ENCODE data around the gene RETN.

The RETN gene

DNA sequence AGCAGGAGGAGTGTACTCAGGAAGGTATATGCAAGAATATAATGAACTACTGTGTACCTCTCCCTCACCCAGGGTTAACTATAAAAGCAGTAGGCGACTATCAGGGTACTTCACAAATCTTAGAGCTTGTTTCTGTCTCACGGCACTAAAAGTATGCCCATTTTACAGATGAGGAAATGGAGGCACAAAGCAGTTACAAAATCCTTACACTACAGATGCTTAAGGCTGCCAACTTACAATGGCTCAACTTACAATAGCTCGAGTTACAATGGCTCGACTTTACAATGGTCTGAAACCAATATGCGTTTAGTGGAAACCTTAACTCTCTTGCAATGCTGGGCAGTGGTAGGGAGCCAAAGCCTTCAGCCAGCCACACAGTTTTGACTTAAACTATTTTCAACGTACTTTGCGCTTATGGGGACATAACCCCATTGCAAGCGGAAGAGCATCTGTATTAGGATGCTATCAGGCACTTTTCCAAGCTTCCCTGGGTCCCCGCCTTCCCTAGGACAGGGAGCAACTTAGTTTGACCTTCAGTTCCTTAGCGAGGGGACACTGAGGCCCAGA, 29.0 kb downstream of the RETN start:
- no peaks in the 10 kb centered on the region for H3K9me3 ChIP-seq (ENCODE audit: insufficient read depth, low read depth, low read length)
- no peaks in the 10 kb centered on the region for H3K36me3 ChIP-seq (ENCODE audit: insufficient read depth, low read depth, low read length)
- no peak overlapping the region for H3K4me3 ChIP-seq (ENCODE audit: low read length)
- H3K9ac ChIP-seq (ENCODE audit: low read depth, low read length): no peak overlapping the region
- peaks cover 8% of the 10 kb centered on the region for H3K27me3 ChIP-seq (ENCODE audit: insufficient read depth, low read length)
- no peak overlapping the region for H3K27ac ChIP-seq (ENCODE audit: low read length)
- no peaks in the 10 kb centered on the region; the same call in 1 of the 2 replicates for H3K4me1 ChIP-seq (ENCODE audit: insufficient read depth, low read length)

DNA sequence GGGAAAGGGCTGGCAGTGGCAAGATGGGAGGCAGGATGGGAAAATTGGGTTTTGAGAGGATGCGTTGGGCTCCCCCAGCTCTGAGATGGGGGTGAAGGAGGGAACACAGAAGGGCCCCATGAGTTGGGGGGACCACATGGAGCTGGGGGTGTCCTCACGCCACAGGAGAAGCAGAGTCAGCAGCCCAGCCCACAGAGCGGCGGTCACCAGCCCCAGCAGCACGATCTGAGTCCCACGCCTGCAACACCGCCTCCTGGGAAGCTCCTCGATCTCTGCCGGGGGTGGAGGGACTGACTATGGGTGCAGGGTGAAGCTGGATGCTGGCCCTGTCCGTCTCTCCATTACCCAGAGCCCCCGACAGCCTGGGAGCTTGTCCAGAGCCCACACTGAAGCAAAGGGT, 29.7 kb downstream of the RETN start:
- Histone ChIP-seq H3K4me1 (ENCODE audit: insufficient read depth, low read length) (no peaks in the 10 kb centered on the region; the same call in 1 of the 2 replicates), H3K4me3 (ENCODE audit: low read length) (no peak overlapping the region), H3K9me3 (ENCODE audit: insufficient read depth, low read depth, low read length) (no peaks in the 10 kb centered on the region), H3K27ac (ENCODE audit: low read length) (no peak overlapping the region), H3K27me3 (ENCODE audit: insufficient read depth, low read length) (peaks cover 8% of the 10 kb centered on the region), H3K9ac (ENCODE audit: low read depth, low read length) (no peak overlapping the region), H3K36me3 (ENCODE audit: insufficient read depth, low read depth, low read length) (no peaks in the 10 kb centered on the region)

DNA sequence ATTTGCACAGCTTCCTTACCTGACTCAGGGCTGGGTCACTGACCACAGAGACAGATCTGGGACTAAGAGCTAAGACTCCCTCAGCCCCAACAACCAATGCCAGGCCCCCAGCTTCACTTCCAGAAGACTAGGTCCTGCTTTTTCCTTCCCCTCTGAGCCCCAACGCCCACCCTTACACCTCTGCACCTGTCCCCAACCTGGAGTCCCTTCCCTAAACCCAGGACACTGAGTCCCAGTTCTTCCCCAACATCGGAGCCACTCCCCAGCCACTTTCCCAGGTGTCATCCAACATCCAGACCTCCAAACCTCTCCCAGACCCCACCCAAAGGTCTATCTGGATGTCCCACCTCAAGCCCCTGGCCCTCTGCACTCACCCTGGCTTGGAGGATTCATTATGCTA, 30.2 kb downstream of the RETN start:
- Histone ChIP-seq H3K27me3 (ENCODE audit: insufficient read depth, low read length) (peaks cover 8% of the 10 kb centered on the region), H3K27ac (ENCODE audit: low read length) (no peak overlapping the region), H3K36me3 (ENCODE audit: insufficient read depth, low read depth, low read length) (no peaks in the 10 kb centered on the region), H3K4me1 (ENCODE audit: insufficient read depth, low read length) (no peaks in the 10 kb centered on the region; the same call in 1 of the 2 replicates), H3K4me3 (ENCODE audit: low read length) (no peak overlapping the region), H3K9me3 (ENCODE audit: insufficient read depth, low read depth, low read length) (no peaks in the 10 kb centered on the region), H3K9ac (ENCODE audit: low read depth, low read length) (no peak overlapping the region)

DNA sequence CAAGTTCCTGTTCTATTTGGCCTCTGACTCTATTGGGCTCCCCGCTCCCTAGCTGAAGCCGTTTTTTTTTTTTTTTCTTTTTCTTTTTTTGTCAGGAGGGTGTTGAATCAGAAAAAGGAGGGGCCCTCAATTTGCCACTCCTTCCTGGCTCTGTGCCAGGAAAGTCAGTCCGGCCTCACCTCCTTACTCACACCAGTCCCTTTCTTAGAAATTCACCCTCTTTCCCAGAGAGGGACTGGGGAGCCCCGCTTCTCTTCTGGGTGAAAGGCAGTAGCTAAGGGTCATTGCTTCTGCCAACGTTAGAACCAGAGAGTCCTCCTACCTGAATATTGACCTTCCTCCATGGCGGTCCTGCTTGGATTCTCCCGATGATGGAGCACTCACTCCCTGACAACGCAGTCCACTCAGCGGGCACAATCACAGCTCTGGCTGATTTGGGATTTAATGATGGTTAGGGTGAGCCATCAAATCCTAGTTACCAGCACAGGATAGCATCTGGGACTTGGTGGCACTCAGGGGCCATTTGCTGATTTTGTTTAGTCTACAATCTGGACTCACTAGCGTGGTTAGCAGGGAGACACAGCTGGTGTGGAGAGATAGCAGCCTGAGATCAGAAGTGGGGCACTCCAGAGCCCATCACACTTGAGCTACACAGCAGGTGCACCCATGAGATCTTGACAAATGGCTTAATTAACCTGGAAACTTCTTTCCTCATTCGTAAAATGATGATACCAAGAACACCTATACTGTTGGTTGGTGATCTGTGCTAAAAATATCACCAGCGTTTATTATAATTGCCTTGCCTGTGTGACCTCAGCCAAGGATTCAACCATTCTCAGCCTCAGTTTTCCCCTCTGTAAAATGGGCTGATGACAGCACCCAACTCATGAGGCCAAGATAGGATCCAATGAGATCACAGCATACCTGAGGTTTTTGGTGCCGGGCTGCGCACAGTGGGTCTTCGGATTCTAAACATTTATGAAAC, 30.9 kb downstream of the RETN start:
- peaks cover 8% of the 10 kb centered on the region for H3K27me3 ChIP-seq (ENCODE audit: insufficient read depth, low read length)
- H3K4me3 ChIP-seq (ENCODE audit: low read length): no peak overlapping the region
- no peaks in the 10 kb centered on the region for H3K9me3 ChIP-seq (ENCODE audit: insufficient read depth, low read depth, low read length)
- no peak overlapping the region for H3K27ac ChIP-seq (ENCODE audit: low read length)
- H3K4me1 ChIP-seq (ENCODE audit: insufficient read depth, low read length): no peaks in the 10 kb centered on the region; the same call in 1 of the 2 replicates
- H3K36me3 ChIP-seq (ENCODE audit: insufficient read depth, low read depth, low read length): no peaks in the 10 kb centered on the region
- no peak overlapping the region for H3K9ac ChIP-seq (ENCODE audit: low read depth, low read length)

DNA sequence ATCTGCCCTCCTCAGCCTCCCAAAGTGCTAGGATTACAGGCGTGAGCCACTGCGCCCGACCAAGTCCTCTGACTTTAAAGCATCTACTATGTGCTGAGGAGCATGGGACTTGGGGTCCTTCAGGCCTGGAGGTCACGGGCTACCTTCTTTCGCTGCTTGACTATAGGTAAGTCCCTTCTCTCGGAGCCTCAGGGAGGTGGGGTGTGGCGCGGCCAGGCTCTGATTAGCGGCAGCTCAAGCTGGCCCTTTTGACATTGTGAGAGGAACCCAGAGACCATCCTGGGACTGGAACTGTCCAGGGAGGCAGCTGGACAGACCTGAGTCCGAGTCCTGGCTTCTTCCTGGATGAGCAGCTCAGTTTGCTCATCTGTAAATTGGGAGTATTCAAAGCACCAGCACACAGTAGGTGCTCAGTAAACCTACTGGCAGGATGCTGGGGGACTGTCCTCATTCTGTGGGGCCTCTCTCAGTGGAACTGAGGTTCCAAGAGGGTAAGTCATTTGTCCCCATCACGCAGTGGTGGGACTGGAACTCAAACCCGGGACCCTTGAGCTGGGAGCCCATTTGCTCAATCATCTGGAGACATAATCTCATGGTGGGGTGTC, 32.3 kb downstream of the RETN start:
- no peaks in the 10 kb centered on the region for H3K9me3 ChIP-seq (ENCODE audit: insufficient read depth, low read depth, low read length)
- no peak overlapping the region for H3K9ac ChIP-seq (ENCODE audit: low read depth, low read length)
- no peaks in the 10 kb centered on the region for H3K36me3 ChIP-seq (ENCODE audit: insufficient read depth, low read depth, low read length)
- no peak overlapping the region for H3K4me3 ChIP-seq (ENCODE audit: low read length)
- peaks cover 8% of the 10 kb centered on the region for H3K27me3 ChIP-seq (ENCODE audit: insufficient read depth, low read length)
- H3K4me1 ChIP-seq (ENCODE audit: insufficient read depth, low read length): no peaks in the 10 kb centered on the region; the same call in 1 of the 2 replicates
- H3K27ac ChIP-seq (ENCODE audit: low read length): no peak overlapping the region

DNA sequence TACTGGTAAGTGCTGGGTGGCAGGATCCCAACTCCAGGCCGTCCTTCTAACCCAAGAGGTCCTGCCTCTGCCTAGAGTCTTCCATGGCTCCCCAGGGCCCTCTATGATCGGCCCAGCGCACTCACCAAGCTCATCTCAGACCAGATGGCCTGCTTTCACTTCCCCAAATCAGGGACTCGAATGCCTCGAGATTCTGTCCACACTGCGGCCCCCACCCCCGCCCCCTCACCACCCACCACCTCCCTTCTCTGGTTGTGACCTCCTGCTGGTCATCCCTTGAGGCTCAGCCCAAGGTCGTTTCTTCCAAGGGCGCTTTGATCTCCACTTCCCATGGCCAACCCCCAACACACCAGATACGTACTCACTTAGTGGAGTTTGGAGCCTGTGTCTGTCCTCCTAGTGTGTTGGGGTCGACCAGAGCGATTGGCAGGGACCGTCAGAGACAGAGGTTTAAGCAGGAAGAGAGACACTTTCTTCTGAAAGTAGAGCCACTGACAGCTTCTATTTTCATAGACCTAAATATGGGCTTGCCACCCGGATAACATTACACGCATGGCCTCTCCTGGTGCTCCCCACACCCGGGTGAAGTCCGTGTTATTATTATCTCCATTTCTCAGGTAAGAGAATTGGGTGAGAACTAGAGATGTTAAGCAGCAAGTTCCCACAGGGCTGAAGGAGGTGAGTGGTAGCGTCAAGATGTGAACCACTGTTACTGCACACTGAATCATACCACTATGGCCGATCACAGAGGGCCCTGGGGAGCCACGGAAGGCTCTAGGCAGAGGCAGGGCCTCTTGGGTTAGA, 33.0 kb downstream of the RETN start, which contains the start of gene FCER2:
Gene FCER2, minus strand, starts transcription at position 478 of the 804 bp plus-strand sequence. CDS start 2,371 bp downstream, outside the sequence.
- no peaks in the 10 kb centered on the region; the same call in 1 of the 2 replicates for H3K4me1 ChIP-seq (ENCODE audit: insufficient read depth, low read length)
- H3K36me3 ChIP-seq (ENCODE audit: insufficient read depth, low read depth, low read length): no peaks in the 10 kb centered on the region
- H3K27ac ChIP-seq (ENCODE audit: low read length): no peak within 1 kb of the TSS
- H3K9ac ChIP-seq (ENCODE audit: low read depth, low read length): no peak within 1 kb of the TSS
- no peak within 1 kb of the TSS for H3K4me3 ChIP-seq (ENCODE audit: low read length)
- peaks cover 8% of the 10 kb centered on the region for H3K27me3 ChIP-seq (ENCODE audit: insufficient read depth, low read length)
- no peaks in the 10 kb centered on the region for H3K9me3 ChIP-seq (ENCODE audit: insufficient read depth, low read depth, low read length)

DNA sequence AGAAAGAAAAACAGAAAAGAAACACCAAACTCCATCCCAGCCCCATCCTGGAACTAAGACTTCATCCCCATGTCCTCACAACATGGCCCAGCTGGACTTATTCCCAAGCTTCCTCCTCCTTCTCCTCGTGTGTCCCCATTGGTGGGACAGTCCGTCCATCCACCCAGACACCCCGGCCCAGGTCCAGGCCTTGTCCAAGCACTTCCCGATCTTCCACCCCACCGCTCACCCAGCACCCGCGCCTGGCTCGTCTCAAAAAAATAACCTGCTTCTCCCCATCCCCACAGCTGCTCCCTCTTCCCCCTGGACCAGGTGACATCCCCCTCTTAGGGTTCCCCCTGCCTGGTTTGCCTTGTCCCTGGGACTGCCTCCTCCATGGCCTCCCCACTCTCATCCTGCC, 34.5 kb downstream of the RETN start:
- H3K9ac ChIP-seq (ENCODE audit: low read depth, low read length): no peak overlapping the region
- no peak overlapping the region for H3K4me3 ChIP-seq (ENCODE audit: low read length)
- H3K36me3 ChIP-seq (ENCODE audit: insufficient read depth, low read depth, low read length): no peaks in the 10 kb centered on the region
- H3K4me1 ChIP-seq (ENCODE audit: insufficient read depth, low read length): no peaks in the 10 kb centered on the region
- H3K27me3 ChIP-seq (ENCODE audit: insufficient read depth, low read length): no peaks in the 10 kb centered on the region
- no peak overlapping the region for H3K27ac ChIP-seq (ENCODE audit: low read length)
- H3K9me3 ChIP-seq (ENCODE audit: insufficient read depth, low read depth, low read length): no peaks in the 10 kb centered on the region

DNA sequence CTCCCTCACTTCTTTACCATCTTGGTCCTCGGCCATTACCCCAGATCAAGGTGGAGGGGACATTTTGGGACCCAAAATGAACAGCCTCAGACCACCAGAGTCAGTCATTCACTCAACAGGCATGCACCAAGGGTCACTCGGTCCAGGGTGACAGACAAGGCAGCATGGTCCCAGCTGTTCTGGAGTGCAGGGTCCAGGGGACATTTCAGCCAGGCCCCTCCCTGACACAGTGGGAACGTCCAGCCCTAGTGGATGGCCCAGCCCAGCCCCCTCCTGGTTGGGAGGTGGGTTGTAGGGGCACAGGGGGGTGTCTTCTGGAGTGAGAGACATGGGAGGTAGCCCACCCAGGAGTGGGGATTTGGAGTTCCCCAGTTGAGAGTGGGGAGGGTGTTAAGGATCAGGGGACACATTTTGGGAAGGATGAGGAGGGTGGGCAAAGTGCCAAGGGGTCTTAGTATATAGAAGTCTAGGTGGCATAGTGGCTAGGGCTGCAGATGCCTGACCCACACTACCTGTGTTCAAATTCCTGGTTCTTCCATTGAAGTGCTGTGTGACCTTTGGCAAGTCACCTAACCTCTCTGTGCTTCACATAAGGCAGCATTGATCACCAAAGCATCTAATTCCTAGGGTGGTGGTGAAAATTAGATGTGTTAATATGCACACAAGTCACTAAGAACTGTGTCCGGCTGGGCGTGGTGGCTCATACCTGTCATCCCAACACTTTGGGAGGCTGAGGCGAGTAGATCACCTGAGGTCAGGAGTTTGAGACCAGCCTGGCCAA, 35.6 kb downstream of the RETN start:
- Histone ChIP-seq H3K4me1 (ENCODE audit: insufficient read depth, low read length) (no peaks in the 10 kb centered on the region), H3K4me3 (ENCODE audit: low read length) (no peak overlapping the region), H3K36me3 (ENCODE audit: insufficient read depth, low read depth, low read length) (no peaks in the 10 kb centered on the region), H3K27ac (ENCODE audit: low read length) (no peak overlapping the region), H3K9ac (ENCODE audit: low read depth, low read length) (no peak overlapping the region), H3K9me3 (ENCODE audit: insufficient read depth, low read depth, low read length) (no peaks in the 10 kb centered on the region), H3K27me3 (ENCODE audit: insufficient read depth, low read length) (no peaks in the 10 kb centered on the region)

DNA sequence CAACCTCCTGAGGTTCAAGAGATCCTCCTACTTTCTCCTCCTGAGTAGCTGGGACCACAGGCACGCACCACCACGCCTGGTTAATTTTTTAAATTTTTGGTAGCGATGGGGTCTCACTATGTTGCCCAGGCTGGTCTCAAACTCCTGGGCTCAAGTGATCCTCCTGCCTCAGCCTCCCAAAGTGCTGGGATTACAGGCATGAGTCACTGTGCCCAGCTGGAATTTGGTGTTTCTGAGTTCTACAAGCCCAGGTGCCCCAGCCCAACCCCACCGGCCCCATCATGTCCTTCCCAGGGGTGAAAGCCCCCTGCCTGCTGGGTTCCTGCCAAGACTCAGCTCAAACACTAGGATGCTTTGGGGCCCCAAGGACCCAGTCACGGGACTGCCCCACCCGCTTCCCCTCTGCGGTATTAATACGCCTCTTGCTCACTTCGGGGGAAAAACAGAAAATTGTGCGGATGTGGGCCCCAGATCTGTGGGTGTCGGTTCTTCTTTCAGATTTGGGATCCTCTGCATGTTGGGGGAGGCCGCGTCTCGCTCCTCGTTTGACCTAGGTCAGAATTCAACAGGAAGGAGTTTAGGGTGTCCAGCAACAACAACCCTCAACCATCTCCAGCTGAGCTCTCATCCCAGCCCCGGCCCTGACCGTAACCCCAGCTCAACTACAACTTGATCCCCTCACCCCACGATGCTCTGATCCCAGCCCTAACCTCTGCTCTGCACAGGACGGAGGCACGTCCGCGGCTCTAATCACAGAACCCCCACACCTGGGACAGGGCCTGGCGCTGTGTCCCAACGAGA, 36.7 kb downstream of the RETN start:
- no peaks in the 10 kb centered on the region for H3K9me3 ChIP-seq (ENCODE audit: insufficient read depth, low read depth, low read length)

DNA sequence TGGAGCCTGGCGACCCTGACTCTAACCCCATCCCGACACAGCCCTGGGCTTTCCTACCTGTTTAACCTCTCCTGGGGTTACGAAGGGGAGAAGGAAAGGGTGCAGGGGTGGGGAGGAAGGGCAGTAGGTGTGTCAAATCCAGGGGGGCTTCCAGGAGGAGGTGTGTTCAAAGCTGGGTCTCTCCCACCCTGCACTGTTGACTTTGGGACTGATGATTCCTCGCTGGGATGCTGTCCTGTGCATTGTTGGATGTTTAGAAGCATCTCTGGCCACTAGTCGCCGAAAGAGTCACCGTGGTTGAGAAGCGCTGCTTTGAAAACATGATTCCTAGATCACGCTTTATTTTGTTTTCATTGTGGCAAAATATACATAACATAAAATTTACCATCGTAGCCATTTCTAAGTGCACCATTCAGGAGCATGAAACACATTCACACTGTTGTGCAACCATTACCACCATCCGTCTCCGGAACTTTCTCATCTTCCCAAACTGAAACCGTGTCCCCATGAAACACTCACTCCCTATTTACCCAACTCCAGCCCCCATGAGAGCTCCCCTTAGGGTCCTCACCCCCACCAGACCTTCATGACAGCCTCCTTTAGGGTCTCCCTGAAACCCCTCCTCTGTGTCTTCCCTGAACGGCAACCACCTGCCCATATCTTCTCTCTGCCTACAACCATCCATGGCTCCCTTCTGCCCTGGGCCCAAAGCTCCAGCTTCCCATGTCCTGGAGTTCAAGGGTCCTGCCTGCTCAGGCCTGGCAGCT, 37.5 kb downstream of the RETN start:
- H3K4me3 ChIP-seq (ENCODE audit: low read length): no peak overlapping the region
- H3K9me3 ChIP-seq (ENCODE audit: insufficient read depth, low read depth, low read length): no peaks in the 10 kb centered on the region
- H3K36me3 ChIP-seq (ENCODE audit: insufficient read depth, low read depth, low read length): no peaks in the 10 kb centered on the region
- H3K4me1 ChIP-seq (ENCODE audit: insufficient read depth, low read length): no peaks in the 10 kb centered on the region
- no peaks in the 10 kb centered on the region for H3K27me3 ChIP-seq (ENCODE audit: insufficient read depth, low read length)
- no peak overlapping the region for H3K9ac ChIP-seq (ENCODE audit: low read depth, low read length)
- H3K27ac ChIP-seq (ENCODE audit: low read length): no peak overlapping the region

More for the DNA sequence above, 36.7 kb downstream of the RETN start:
- H3K4me3 ChIP-seq (ENCODE audit: low read length): no peak overlapping the region
- H3K36me3 ChIP-seq (ENCODE audit: insufficient read depth, low read depth, low read length): no peaks in the 10 kb centered on the region
- H3K9ac ChIP-seq (ENCODE audit: low read depth, low read length): no peak overlapping the region
- no peak overlapping the region for H3K27ac ChIP-seq (ENCODE audit: low read length)
- no peaks in the 10 kb centered on the region for H3K27me3 ChIP-seq (ENCODE audit: insufficient read depth, low read length)
- no peaks in the 10 kb centered on the region for H3K4me1 ChIP-seq (ENCODE audit: insufficient read depth, low read length)

All from iPS-20b (cell line).